ENCODE data around the gene CLDN5.

The CLDN5 gene

DNA sequence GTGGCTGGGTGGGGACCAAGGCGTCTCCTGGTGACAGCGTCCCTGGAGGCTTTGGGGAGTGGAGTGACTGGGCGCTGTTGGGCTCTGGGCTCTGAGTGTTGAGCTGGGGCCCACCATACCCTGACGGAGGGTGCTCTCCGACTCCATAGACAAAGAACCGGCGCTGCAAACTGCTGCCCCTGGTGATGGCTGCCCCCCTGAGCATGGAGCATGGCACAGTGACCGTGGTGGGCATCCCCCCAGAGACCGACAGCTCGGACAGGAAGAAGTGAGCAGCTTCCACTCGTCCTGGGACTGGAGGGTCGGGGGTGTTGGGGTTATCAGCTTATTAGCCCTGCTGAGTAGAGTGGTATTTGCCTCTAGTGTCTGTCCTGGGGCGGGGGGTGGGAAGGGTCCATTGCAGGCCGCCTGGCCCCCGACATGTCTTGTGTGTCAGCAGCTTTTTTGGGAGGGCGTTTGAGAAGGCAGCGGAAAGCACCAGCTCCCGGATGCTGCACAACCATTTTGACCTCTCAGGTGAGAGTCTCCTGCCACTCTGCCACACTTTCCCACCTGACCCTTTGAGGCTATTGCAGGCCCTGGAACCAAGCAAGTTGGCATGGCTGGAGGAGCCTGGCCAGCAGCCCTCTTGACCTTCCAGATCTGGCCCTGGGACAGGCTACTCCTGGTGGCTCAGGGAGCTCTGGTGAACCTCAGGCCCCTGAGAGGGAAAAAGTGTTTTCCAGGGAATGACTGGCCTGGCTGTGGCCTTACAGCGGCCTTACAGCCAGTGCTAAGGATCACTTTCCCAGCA lies 7.6 kb downstream of the CLDN5 start:
- 93% methylated on average over 19 of the region's 19 CpGs for WGBS
- Histone ChIP-seq H3K18ac (ENCODE audit: low read depth in 1 of 2, low read length in 2 of 2) (no peak overlapping the region), H2BK5ac (ENCODE audit: low read depth, low read length, poor library complexity, severe bottlenecking) (no peak overlapping the region), H4K91ac (ENCODE audit: low read length) (no peak overlapping the region), H3K27me3 (ENCODE audit: control insufficient read depth in 1 of 2, insufficient read depth in 1 of 2, low read length in 2 of 2) (peaks cover 0 to 4% of the 10 kb centered on the region in 2 experiments), H3K9me3 (ENCODE audit: control insufficient read depth, low read length) (peaks cover 10% of the 10 kb centered on the region), H3K4me2 (ENCODE audit: low read length, poor library complexity, severe bottlenecking) (no peak overlapping the region), H2BK12ac (ENCODE audit: low read length in 2 of 2) (no peak overlapping the region), H3K9ac (ENCODE audit: low read length) (no peak overlapping the region), H2AK5ac (ENCODE audit: low read length, severe bottlenecking) (no peak overlapping the region), H4K8ac (ENCODE audit: low read length) (no peak overlapping the region), H3K14ac (ENCODE audit: low read length in 2 of 2) (no peak overlapping the region), H3K4me1 (ENCODE audit: control insufficient read depth, insufficient read depth, low read depth, low read length) (no peaks in the 10 kb centered on the region), H2BK120ac (ENCODE audit: low read depth, low read length) (no peak overlapping the region), H3K27ac (ENCODE audit: low read length, poor library complexity, severe bottlenecking) (no peak overlapping the region), H3K4me3 (ENCODE audit: insufficient read depth in 1 of 2, low read depth in 1 of 2, low read length in 2 of 2) (no peak overlapping the region), H2BK15ac (ENCODE audit: low read depth, poor library complexity, severe bottlenecking) (no peak overlapping the region), H3K79me1 (replicated peaks; ENCODE audit: low read length, poor library complexity, severe bottlenecking) (no peaks in the 10 kb centered on the region), H2AFZ (ENCODE audit: low read depth, low read length) (no peak overlapping the region), H3K36me3 (ENCODE audit: control insufficient read depth in 1 of 2, insufficient read depth in 2 of 2, low read depth in 1 of 2, low read length in 2 of 2) (peaks cover 0 to 19% of the 10 kb centered on the region in 2 experiments), H3K4ac (ENCODE audit: low read depth in 1 of 2, low read length in 2 of 2) (no peak overlapping the region), H3K23ac (ENCODE audit: low read length in 2 of 2) (no peak overlapping the region)
- no peak for DNase-seq

DNA sequence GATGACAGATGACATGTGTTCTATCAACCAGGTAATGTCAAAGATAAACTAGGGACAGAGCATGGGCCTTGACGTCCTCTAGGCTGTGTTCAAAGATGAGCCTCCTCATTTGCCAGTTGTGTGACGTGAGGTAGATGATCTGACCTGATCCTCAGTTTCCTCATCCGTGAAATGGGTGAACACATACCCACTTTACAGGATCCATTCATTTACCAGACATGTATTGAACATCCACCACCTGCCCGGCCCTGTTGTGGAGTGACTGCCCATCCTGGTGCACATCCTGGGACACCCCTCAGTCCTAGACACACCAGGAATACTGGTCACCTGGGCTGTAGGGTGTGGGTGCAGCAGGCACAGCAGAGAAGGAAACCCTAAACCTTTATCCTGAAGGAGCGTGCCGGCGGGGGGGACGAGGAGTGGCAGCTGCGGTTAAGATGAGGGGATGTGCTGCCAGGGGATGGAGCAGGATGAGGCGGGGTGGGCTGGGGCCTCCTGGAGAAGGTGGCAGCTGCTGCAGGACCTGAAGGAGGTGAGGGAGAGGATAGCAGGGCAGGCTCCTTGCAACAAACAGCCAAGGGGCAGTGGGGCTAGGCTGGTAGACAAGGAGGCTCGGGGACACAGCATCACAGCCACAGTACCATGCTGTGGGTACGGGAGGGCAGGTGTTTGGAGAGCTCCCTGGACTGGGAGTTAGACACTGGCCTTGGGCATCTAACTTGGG lies 8.4 kb downstream of the CLDN5 start:
- Histone ChIP-seq H3K9me3 (ENCODE audit: control insufficient read depth, low read length) (peaks cover 10% of the 10 kb centered on the region), H4K8ac (ENCODE audit: low read length) (no peak overlapping the region), H3K4ac (ENCODE audit: low read depth in 1 of 2, low read length in 2 of 2) (no peak overlapping the region), H3K4me2 (ENCODE audit: low read length, poor library complexity, severe bottlenecking) (no peak overlapping the region), H3K27ac (ENCODE audit: low read length, poor library complexity, severe bottlenecking) (no peak overlapping the region), H2BK120ac (ENCODE audit: low read depth, low read length) (no peak overlapping the region), H2BK12ac (ENCODE audit: low read length in 2 of 2) (no peak overlapping the region), H4K91ac (ENCODE audit: low read length) (no peak overlapping the region), H3K27me3 (ENCODE audit: control insufficient read depth in 1 of 2, insufficient read depth in 1 of 2, low read length in 2 of 2) (no peaks in the 10 kb centered on the region), H3K4me1 (ENCODE audit: control insufficient read depth, insufficient read depth, low read depth, low read length) (no peaks in the 10 kb centered on the region), H3K23ac (ENCODE audit: low read length in 2 of 2) (no peak overlapping the region), H3K14ac (ENCODE audit: low read length in 2 of 2) (no peak overlapping the region), H3K36me3 (ENCODE audit: control insufficient read depth in 1 of 2, insufficient read depth in 2 of 2, low read depth in 1 of 2, low read length in 2 of 2) (peaks cover 0 to 19% of the 10 kb centered on the region in 2 experiments), H2AFZ (ENCODE audit: low read depth, low read length) (no peak overlapping the region), H2AK5ac (ENCODE audit: low read length, severe bottlenecking) (no peak overlapping the region), H3K79me1 (replicated peaks; ENCODE audit: low read length, poor library complexity, severe bottlenecking) (no peaks in the 10 kb centered on the region), H3K4me3 (ENCODE audit: insufficient read depth in 1 of 2, low read depth in 1 of 2, low read length in 2 of 2) (no peak overlapping the region), H2BK5ac (ENCODE audit: low read depth, low read length, poor library complexity, severe bottlenecking) (no peak overlapping the region), H3K9ac (ENCODE audit: low read length) (no peak overlapping the region), H2BK15ac (ENCODE audit: low read depth, poor library complexity, severe bottlenecking) (no peak overlapping the region), H3K18ac (ENCODE audit: low read depth in 1 of 2, low read length in 2 of 2) (no peak overlapping the region)
- WGBS: 95% methylated on average over 12 of the region's 12 CpGs
- no peak for DNase-seq

DNA sequence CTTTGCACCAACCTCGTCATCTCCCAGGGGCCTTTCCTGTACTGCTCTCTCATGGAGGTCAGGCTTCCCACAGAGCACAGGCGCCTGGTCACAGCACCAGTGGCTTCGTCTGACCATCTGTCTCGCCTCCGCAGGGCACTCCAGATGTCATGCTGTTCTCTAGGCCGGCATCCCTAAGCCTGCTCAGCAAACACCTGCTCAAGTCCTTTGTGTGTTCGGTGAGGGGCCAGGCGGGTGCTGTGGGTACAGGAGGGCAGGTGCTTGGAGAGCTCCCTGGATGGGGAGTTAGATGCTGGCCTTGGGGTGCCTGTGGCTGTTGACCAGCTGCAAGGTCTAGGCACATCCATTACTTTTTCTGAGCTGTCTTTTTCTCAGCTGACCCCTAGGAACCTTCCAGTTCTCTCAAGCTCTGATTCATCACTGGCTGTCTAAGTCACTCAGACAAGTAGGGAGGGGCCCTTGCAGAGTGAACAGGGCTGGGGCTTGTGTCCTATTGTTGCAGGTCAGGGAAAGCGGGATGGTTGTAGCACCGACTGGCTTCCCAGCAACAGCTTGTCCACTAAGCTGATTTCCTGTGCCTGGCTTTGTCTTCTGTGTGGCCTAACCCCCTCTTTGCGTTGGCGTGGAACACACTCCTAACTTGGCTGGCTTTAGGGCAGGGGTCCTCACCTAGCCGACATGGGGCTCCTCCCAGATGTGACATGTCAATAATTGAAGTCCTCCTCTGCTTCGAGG lies 9.2 kb downstream of the CLDN5 start:
- Histone ChIP-seq H3K4me2 (ENCODE audit: low read length, poor library complexity, severe bottlenecking) (no peak overlapping the region), H3K27ac (ENCODE audit: low read length, poor library complexity, severe bottlenecking) (no peak overlapping the region), H2BK120ac (ENCODE audit: low read depth, low read length) (no peak overlapping the region), H3K36me3 (ENCODE audit: control insufficient read depth in 1 of 2, insufficient read depth in 2 of 2, low read depth in 1 of 2, low read length in 2 of 2) (peaks cover 0 to 19% of the 10 kb centered on the region in 2 experiments), H3K79me1 (replicated peaks; ENCODE audit: low read length, poor library complexity, severe bottlenecking) (no peaks in the 10 kb centered on the region), H3K14ac (ENCODE audit: low read length in 2 of 2) (no peak overlapping the region), H3K4me3 (ENCODE audit: insufficient read depth in 1 of 2, low read depth in 1 of 2, low read length in 2 of 2) (no peak overlapping the region), H2BK15ac (ENCODE audit: low read depth, poor library complexity, severe bottlenecking) (no peak overlapping the region), H3K18ac (ENCODE audit: low read depth in 1 of 2, low read length in 2 of 2) (no peak overlapping the region), H2AK5ac (ENCODE audit: low read length, severe bottlenecking) (no peak overlapping the region), H2AFZ (ENCODE audit: low read depth, low read length) (no peak overlapping the region), H3K4me1 (ENCODE audit: control insufficient read depth, insufficient read depth, low read depth, low read length) (no peaks in the 10 kb centered on the region), H3K23ac (ENCODE audit: low read length in 2 of 2) (no peak overlapping the region), H3K9me3 (ENCODE audit: control insufficient read depth, low read length) (peaks cover 10% of the 10 kb centered on the region), H2BK5ac (ENCODE audit: low read depth, low read length, poor library complexity, severe bottlenecking) (peak overlapping the region; percentile 39), H4K91ac (ENCODE audit: low read length) (no peak overlapping the region), H4K8ac (ENCODE audit: low read length) (peak overlapping the region; percentile 51), H3K4ac (ENCODE audit: low read depth in 1 of 2, low read length in 2 of 2) (no peak overlapping the region), H2BK12ac (ENCODE audit: low read length in 2 of 2) (no peak overlapping the region), H3K9ac (ENCODE audit: low read length) (no peak overlapping the region), H3K27me3 (ENCODE audit: control insufficient read depth in 1 of 2, insufficient read depth in 1 of 2, low read length in 2 of 2) (no peaks in the 10 kb centered on the region)
- 98% methylated on average over 14 of the region's 14 CpGs for WGBS
- peak; percentile 2 for DNase-seq

DNA sequence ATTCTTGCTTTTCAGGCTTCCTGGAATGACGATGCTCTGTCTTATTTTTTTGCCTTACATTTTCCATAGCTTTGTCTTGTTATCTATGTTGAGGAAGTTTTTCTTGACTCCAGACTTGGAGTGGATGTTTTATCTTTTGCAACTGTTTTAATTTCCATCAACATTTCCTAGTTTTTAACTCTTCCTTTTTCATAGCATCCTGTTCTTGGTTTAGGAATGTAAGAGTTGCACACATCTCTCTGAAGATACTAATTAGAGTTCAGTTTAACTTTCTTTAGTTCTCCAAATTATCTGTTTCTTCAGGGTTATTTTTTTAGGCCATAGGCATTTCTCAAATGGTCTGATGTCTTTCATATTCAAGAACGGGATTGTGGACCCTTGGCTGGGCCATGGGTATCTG lies 10.4 kb downstream of the CLDN5 start:
- Histone ChIP-seq H3K9me3 (ENCODE audit: control insufficient read depth, low read length) (peaks cover 10% of the 10 kb centered on the region), H2AK5ac (ENCODE audit: low read length, severe bottlenecking) (no peak overlapping the region), H4K8ac (ENCODE audit: low read length) (no peak overlapping the region), H3K4me2 (ENCODE audit: low read length, poor library complexity, severe bottlenecking) (no peak overlapping the region), H3K79me1 (replicated peaks; ENCODE audit: low read length, poor library complexity, severe bottlenecking) (no peaks in the 10 kb centered on the region), H3K4me1 (ENCODE audit: control insufficient read depth, insufficient read depth, low read depth, low read length) (no peaks in the 10 kb centered on the region), H3K27ac (ENCODE audit: low read length, poor library complexity, severe bottlenecking) (no peak overlapping the region), H3K27me3 (ENCODE audit: control insufficient read depth in 1 of 2, insufficient read depth in 1 of 2, low read length in 2 of 2) (no peaks in the 10 kb centered on the region), H3K18ac (ENCODE audit: low read depth in 1 of 2, low read length in 2 of 2) (no peak overlapping the region), H4K91ac (ENCODE audit: low read length) (no peak overlapping the region), H3K4me3 (ENCODE audit: insufficient read depth in 1 of 2, low read depth in 1 of 2, low read length in 2 of 2) (no peak overlapping the region), H3K36me3 (ENCODE audit: control insufficient read depth in 1 of 2, insufficient read depth in 2 of 2, low read depth in 1 of 2, low read length in 2 of 2) (peaks cover 0 to 19% of the 10 kb centered on the region in 2 experiments), H2BK5ac (ENCODE audit: low read depth, low read length, poor library complexity, severe bottlenecking) (no peak overlapping the region), H3K23ac (ENCODE audit: low read length in 2 of 2) (no peak overlapping the region), H2BK15ac (ENCODE audit: low read depth, poor library complexity, severe bottlenecking) (no peak overlapping the region), H3K4ac (ENCODE audit: low read depth in 1 of 2, low read length in 2 of 2) (no peak overlapping the region), H2AFZ (ENCODE audit: low read depth, low read length) (no peak overlapping the region), H2BK120ac (ENCODE audit: low read depth, low read length) (no peak overlapping the region), H2BK12ac (ENCODE audit: low read length in 2 of 2) (no peak overlapping the region), H3K14ac (ENCODE audit: low read length in 2 of 2) (no peak overlapping the region), H3K9ac (ENCODE audit: low read length) (no peak overlapping the region)
- DNase-seq: no peak
- 97% methylated on average over 1 of the region's 2 CpGs for WGBS
